Uterus (tissue), 2 donors: ENCODE results near the gene PSMC5.

Experiments
- CTCF ChIP-seq, 4 experiments: fragments of 200-600 bp in 2 of 4; fragments of 450-650 bp in 2 of 4; sonication (generic) in 2 of 4; IDR thresholded peaks; one replicate each; pipeline ENCODE4 v1.5.1; 2016 to 2019; ENCODE audit warnings: antibody characterized with exemption in 4 of 4, mild to moderate bottlenecking in 2 of 4, moderate library complexity in 1 of 4
- POLR2A ChIP-seq, 2 donors: fragments of 450-650 bp; IDR thresholded peaks; one replicate each; pipeline ENCODE4 v1.6.1; 2016; ENCODE audit warnings: antibody characterized with exemption in 2 of 2, mild to moderate bottlenecking in 1 of 2, moderate library complexity in 1 of 2

- TF ChIP-seq POLR2A (IDR thresholded peaks at IDR 0.05) = no peak
- no peak for TF ChIP-seq CTCF (IDR thresholded peaks at IDR 0.05)
These were observed 14.3 kb downstream of the PSMC5 start for GRCh38 chr17:63841350-63842172.
